Measurements from ENCODE around the gene SEC14L2.

SEC14L2 gene

GRCh38 chr22:30404307-30404706 lies 7.5 kb downstream of the SEC14L2 start:
- DNase-seq (ENCODE audit: low read depth, low spot score): no peak

DNA sequence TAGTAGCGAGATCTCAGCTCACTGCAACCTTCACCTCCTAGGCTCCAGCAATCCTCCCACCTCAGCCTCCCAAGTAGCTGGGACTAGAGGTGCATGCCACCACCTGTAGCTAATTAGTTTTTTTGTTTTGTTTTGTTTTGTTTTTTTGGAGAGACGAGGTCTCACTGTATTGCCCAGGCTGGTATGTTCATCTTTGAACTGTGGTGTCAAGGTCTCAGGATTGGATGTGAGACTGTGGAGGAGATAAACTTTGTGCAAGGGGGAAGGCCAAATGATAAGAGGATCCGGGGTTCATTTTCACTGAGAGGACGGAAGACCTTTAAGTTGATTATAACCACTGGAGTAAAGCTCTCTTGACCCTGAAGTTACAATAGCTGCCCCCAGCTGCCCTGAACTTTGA lies 8.9 kb downstream of the SEC14L2 start:
- no peak for DNase-seq (ENCODE audit: low read depth, low spot score)

GRCh38 chr22:30406400-30406799 lies 9.6 kb downstream of the SEC14L2 start:
- DNase-seq (ENCODE audit: low read depth, low spot score): no peak

DNA sequence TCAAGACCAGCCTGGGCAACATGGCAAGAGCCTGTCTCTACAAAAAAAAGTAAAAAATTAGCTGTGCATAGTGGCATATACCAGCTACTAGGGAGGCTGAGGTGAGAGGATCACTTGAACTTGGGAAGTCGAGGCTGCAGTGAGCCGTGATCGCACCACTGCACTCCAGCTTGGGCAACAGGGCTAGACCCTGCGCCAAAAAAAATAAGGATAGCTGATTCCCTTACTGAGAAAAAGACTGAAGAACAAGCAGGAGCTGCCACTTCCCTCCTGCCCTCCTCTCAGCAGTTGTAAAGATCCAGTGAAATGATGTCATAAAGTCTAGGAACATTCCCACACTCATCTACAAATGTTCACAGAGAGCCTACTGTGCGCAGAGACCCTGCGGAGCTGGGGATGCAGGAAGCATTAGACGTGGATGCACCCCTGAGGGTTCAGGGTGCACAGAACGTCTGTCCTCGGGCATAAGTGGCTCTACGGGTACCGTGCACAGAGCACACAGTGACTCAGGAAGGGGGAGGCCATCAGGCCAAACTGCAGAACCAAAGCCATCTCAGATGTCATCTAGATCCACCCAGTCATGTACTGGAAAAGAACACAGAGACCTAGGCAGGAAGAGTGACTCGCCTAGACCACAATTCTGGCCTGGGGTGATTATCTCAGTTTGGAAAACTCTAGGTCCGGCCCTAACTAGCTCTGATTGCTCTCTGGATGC lies 11.7 kb downstream of the SEC14L2 start:
- DNase-seq (ENCODE audit: low read depth, low spot score): no peak

GRCh38 chr22:30411780-30412179 lies 15.0 kb downstream of the SEC14L2 start:
- no peak for DNase-seq (ENCODE audit: low read depth, low spot score)

GRCh38 chr22:30413001-30413400 lies 16.2 kb downstream of the SEC14L2 start:
- DNase-seq (ENCODE audit: low read depth, low spot score): no peak

DNA sequence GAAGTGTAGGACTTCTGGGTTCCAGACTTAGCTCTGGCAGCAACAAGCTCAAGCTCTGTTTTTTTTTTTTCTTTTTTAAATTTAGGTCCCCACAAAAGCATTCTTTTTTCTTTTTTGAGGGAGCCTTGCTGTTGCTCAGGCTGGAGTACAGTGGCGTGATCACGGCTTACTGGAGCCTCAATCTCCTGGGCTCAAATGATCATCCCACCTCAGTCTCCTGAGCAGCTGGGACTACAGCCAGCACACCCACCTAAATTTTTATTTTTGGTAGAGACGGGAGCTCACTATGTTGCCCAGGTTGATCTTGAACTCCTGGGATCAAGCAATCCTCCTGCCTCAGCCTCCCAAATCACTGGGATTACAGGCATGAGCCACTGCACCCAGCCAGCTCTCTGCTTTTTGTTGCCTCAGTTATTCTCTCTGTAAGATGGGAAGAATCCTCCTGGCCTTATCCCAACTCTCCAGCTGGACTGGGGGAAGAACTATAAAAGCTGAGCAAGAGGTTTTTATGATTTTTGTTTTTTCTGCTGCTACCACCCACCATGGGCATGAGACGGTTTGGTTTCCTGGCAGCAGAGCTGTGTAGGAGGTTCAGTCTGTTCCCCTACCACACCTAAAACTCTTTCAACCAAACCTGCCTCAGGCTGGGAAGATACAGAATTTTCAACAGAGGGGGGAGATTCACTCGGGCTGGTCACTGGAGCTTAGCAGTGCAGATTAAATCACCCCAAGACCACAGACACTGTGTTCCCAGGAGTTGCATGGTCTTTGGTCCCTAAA lies 17.1 kb downstream of the SEC14L2 start:
- DNase-seq (ENCODE audit: low read depth, low spot score): no peak

GRCh38 chr22:30414525-30415047 lies 17.8 kb downstream of the SEC14L2 start:
- DNase-seq (ENCODE audit: low read depth, low spot score): no peak

DNA sequence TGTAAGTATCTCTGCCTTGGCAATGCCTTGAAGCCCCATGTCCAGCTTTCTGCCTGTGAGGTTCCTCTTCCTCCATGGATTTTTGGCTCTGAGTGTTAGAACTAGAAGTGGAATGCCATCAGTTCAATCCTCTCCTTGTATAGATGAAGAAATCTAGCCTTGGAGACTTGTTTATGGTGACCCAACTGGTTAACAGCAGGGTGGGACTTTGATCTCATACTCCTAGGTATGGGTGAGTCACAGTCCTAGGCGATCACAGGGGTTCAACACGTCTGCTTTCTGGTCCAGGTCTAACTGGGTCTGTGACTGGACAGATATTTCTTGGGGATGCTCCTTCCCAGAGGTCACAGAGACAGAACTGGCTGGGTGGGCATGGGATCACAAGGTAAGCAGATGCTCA lies 19.6 kb downstream of the SEC14L2 start:
- DNase-seq (ENCODE audit: low read depth, low spot score): no peak

GRCh38 chr22:30416837-30417236 lies 20.0 kb downstream of the SEC14L2 start:
- no peak for DNase-seq (ENCODE audit: low read depth, low spot score)

- DNase-seq (ENCODE audit: low read depth, low spot score): no peak
Measured at GRCh38 chr22:30420347-30421125, 23.7 kb downstream of the SEC14L2 start.

- no peak for DNase-seq (ENCODE audit: low read depth, low spot score)
Measured at GRCh38 chr22:30421695-30422480, 25.1 kb downstream of the SEC14L2 start.

DNA sequence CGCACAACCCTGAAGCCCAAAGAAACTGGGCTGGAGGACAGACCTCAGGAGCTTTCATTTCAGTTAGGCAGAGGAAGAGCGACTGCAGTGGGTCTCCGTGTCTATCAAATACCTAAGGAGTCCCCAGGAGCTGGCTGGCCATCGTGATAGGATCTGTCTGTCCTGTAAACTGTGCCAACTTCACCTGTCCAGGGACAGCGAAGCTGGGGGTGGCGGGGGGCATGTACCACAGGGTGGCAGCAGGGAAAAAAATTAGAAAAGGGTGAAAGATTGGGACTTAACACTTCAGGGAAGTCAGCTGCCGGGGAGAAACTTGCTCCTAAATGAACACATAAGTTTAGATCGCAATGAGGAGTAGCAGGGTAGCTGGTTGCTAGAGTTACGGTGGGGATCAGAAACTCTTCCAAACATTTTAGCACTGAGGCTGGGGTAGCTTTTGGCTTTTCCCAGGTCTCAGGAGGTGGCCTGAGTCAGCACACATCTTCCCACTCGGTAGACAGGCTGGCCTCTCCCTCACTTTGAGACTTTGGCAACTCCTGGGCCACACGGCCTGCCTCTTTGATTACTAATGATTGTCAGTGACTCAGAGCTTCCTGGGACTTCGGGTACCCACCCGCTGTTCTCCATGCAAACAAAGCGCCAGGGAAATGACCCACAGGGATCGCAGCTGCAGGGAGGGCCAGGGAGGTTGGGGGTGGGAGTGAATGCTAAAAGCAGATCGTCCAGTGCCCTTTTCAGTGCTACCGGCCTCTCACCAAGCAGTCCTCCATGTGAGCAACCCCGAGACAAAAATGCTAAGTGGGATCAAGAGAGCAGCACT lies 25.9 kb downstream of the SEC14L2 start:
- DNase-seq (ENCODE audit: low read depth, low spot score): peak; percentile 89

GRCh38 chr22:30423301-30423958 lies 26.6 kb downstream of the SEC14L2 start:
- no peak for DNase-seq (ENCODE audit: low read depth, low spot score)

GRCh38 chr22:30423959-30424533 lies 27.2 kb downstream of the SEC14L2 start:
- DNase-seq (ENCODE audit: low read depth, low spot score): peak; percentile 100

GRCh38 chr22:30424534-30425326 lies 27.9 kb downstream of the SEC14L2 start:
- DNase-seq (ENCODE audit: low read depth, low spot score): no peak

DNA sequence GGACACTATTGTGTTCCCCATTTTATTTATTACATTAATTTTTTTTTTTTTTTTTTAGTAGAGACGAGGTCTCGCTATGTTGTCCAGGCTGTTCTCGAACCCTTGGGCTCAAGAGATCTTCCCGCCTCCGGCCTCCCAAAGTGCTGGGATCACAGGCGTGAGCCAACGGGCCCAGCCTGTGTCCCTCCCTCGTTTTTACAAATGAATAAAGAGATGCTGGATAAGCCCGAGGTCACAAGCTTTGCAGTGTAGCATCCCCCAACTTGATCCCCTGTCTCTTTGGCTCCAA lies 28.5 kb downstream of the SEC14L2 start:
- no peak for DNase-seq (ENCODE audit: low read depth, low spot score)

DNA sequence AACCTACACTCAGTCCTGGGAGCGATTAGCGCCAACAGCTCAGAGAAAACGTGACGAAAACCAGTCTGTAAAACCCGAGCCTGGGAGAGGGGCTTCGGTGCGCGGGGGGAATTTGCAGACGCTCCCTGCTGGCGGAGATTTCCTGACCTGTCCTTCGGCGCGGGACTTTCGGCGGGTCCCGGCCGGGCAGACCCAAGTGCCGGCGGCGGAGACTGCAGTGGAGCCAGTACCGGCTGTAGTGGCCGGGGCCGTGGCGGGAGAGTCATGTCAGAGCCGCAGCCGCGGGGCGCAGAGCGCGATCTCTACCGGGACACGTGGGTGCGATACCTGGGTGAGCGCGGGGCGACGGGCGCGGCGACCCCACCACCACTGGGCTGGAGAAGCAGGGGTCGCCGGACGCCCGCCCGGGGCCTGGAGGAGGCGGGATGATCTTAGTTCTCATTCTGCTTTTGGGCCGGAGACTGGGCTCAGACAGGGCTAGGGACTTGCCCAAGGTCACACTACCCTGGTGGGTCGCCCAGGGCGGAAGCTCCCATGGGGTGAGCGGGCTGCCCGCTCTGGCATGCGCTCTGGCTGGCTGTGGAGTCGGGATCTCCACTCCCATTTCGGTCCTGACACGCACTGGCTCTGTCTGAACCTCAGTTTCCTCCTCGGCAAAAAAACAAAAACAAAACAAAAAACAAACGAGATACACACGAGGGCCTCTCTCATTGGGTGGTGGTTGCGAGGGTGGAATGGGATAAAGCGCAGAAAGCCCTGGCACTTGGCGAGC lies 29.0 kb downstream of the SEC14L2 start, which contains the start of gene MTFP1:
Gene MTFP1 (plus strand): TSS at position 153 of the 772 bp plus-strand sequence. CDS start 112 bp downstream, at position 265.
- DNase-seq (ENCODE audit: low read depth, low spot score): no peak

Data from brain pericyte (primary cell).